ENCODE measurements around the gene PIK3C2G.

The PIK3C2G gene

GRCh38 chr12:18343708-18344107 is 82.4 kb downstream of the PIK3C2G start:
- DNase-seq (ENCODE audit: low read depth in 2 of 3, low spot score in 2 of 3), result no peak

DNA sequence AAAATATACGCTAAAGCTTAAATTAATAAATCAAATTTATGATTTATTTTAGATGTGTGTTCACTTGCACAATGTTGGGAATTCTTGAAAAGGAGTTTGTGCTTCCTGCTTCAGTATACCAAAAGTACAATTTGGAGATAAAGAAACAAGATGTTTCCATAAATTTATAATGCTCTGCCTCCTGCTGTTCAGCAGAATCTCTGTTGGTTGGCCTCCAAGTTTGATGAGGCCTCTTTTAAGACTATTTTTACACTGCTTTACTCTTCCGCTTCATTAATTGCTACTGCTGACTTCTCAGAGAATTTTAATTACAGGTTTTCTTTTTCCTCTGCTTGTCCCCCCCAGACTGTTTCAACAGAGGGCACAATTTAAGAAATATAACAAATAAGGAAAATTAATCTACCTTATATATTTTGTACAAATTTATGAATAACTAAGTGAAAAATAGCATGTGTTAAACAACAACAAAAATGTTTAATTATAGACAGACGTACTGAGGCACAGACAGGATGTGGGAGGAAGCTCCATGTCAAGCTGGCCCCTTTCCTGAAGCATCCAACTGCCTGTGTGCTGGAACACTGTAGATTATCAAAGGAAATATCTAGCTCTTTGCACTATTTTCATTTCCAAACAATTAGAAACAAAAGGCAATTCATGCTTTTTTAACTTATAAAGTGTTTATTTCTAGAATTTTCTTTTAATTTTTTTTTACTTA is 83.9 kb downstream of the PIK3C2G start:
- DNase-seq (ENCODE audit: low read depth in 2 of 3, low spot score in 2 of 3), result no peak

- DNase-seq (ENCODE audit: low read depth in 2 of 3, low spot score in 2 of 3), result no peak
These were observed 91.0 kb downstream of the PIK3C2G start for GRCh38 chr12:18352312-18352711.

DNA sequence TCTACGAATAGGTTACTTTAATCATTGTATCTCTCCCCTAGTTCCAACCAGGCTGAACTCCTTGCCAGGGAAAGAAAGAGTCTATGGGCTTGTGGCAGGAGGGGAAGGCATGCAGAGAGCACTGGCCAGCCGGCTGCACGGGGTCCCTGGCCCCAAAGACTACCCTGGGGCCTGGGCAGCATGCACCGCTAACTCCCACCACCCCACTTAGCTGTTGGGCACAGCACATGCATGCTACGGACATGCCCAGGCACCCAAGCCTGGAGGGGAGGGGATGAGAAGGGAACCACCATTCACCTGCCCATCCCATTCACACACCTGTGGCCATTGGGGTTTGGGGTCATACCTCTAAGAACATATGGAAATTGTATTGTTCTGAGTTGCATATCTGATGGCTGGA is 94.1 kb downstream of the PIK3C2G start:
- no peak for DNase-seq (ENCODE audit: low read depth in 2 of 3, low spot score in 2 of 3)

DNA sequence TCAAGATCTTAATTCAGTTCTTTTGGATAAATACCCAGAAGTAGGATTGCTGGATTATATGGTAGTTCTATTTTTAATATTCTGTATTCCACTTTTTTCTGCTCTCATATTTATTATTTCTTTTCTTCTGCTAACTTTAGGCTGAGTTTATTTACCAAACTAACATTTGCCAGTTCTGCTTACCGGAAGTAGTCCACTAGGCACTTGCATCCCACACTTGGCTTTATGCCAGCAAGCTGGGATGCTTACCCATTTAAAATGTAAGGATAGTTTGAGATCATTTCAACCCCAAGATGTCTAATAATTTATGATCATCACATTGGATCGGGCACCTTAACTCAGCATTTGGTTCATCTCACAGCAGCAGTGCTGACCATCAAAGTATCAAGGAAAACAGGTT is 96.8 kb downstream of the PIK3C2G start:
- DNase-seq (ENCODE audit: low read depth in 2 of 3, low spot score in 2 of 3), result no peak

DNA sequence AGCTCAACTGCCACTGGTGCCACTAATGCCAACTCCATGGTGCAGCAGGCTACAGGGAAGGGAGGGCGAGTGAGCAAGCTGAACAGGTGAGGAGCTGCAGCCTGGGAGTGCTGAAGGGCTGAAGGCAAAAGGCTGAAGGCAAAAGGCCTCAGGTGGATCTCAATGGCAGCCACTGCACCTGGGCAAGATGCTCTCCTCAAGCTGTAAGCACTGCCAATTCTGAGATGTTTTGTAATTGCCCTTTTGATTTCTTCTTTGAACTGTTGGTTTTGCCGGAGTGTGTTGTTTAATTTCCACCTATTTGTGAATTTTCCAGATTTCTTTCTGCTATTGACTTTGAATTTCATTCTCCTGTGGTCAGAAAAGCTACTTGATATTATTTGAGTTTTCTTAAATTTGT is 97.6 kb downstream of the PIK3C2G start:
- no peak for DNase-seq (ENCODE audit: low read depth in 2 of 3, low spot score in 2 of 3)

- no peak for DNase-seq (ENCODE audit: low read depth in 2 of 3, low spot score in 2 of 3)
These were observed 100.1 kb downstream of the PIK3C2G start for GRCh38 chr12:18361433-18361832.

GRCh38 chr12:18363321-18363720 is 102.0 kb downstream of the PIK3C2G start:
- no peak for DNase-seq (ENCODE audit: low read depth in 2 of 3, low spot score in 2 of 3)

- no peak for DNase-seq (ENCODE audit: low read depth in 2 of 3, low spot score in 2 of 3)
These were observed 107.3 kb downstream of the PIK3C2G start for GRCh38 chr12:18368594-18368993.

GRCh38 chr12:18373181-18373580 is 111.9 kb downstream of the PIK3C2G start:
- DNase-seq (ENCODE audit: low read depth in 2 of 3, low spot score in 2 of 3), result no peak

GRCh38 chr12:18375131-18375530 is 113.8 kb downstream of the PIK3C2G start:
- DNase-seq (ENCODE audit: low read depth in 2 of 3, low spot score in 2 of 3), result no peak

GRCh38 chr12:18375583-18375982 is 114.3 kb downstream of the PIK3C2G start:
- DNase-seq (ENCODE audit: low read depth in 2 of 3, low spot score in 2 of 3), result no peak

GRCh38 chr12:18382236-18382885 is 121.0 kb downstream of the PIK3C2G start:
- DNase-seq (ENCODE audit: low read depth in 2 of 3, low spot score in 2 of 3), result no peak

DNA sequence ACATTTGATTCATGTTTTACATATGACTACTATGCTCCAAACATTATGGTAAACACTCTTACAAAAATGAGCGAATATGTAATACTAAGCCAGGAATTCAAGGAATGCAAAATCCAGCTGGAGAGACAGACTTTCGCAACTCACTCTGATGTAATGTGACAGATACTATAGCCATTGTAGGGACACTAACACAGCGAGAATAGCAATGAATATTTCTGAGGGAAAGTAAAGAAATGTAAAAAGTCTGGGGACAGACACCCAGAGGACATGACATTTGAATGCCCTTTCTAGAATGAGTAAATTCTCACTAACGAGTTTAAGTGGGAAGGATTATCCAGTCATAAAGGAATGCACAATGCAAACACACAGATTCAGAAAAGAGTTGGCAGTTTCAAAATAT is 121.9 kb downstream of the PIK3C2G start:
- DNase-seq (ENCODE audit: low read depth in 2 of 3, low spot score in 2 of 3), result no peak

GRCh38 chr12:18387706-18388105 is 126.4 kb downstream of the PIK3C2G start:
- no peak for DNase-seq (ENCODE audit: low read depth in 2 of 3, low spot score in 2 of 3)

DNA sequence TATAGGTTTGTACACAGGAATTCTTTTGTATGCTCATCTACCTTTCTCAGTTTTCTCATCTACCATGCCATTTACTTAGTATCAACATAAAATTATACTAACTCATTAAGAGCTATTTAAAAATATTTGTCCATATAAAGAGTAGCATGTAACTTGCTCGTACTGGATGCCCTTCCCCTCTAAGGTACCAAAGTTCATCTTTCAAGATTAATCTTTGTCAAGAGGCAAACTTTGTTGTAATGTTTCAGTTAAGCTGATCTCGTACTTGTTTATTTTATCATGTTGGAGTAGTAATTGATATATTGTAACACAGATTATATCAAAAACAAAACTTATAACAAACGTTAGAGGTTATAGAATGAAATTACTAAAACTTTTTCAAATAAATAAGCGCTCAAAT is 128.5 kb downstream of the PIK3C2G start:
- no peak for DNase-seq (ENCODE audit: low read depth in 2 of 3, low spot score in 2 of 3)

- no peak for DNase-seq (ENCODE audit: low read depth in 2 of 3, low spot score in 2 of 3)
These were observed 129.8 kb downstream of the PIK3C2G start for GRCh38 chr12:18391151-18391550.

- no peak for DNase-seq (ENCODE audit: low read depth in 2 of 3, low spot score in 2 of 3)
These were observed 133.4 kb downstream of the PIK3C2G start for GRCh38 chr12:18394742-18395141.

DNA sequence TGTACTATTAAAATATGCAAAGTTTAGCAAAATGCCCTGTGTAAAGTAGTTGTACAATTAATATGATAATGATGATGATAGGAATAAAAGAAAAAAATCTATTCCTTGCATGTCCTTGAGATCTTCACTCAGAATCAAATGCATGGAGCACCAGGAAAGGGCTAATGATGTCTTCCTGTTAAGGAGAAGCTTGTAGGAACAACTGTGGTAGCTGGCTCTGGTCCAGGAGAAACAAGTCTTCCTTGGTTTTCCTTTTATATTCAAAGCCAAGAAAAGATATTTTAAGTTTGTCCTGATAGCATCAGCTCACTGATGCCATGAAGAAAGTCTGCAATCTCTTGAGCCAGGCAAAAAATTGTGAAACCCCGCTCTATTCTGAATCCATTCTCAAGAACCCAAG is 138.9 kb downstream of the PIK3C2G start:
- DNase-seq (ENCODE audit: low read depth in 2 of 3, low spot score in 2 of 3), result no peak

- no peak for DNase-seq (ENCODE audit: low read depth in 2 of 3, low spot score in 2 of 3)
These were observed 141.7 kb downstream of the PIK3C2G start for GRCh38 chr12:18402872-18403611.

GRCh38 chr12:18411453-18411852 is 150.1 kb downstream of the PIK3C2G start:
- no peak for DNase-seq (ENCODE audit: low read depth in 2 of 3, low spot score in 2 of 3)

DNA sequence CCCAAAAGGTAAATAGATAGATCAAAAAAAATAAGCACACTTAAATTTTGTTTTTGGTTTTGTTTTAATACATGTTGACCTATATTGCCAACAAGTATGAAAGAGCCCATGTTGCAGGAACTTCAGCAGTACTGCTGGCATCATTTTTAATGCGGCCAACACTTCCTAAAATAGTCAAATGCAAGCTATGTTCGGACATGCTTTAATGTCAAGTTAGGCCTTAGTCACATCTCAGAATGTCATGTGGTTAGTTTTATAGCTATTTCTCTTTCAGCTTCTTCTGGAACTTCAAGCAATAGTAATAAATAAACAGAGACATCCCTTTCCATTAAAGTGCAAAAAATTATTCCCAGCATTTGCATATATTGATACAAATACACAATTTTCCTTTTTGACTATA is 153.4 kb downstream of the PIK3C2G start:
- no peak for DNase-seq (ENCODE audit: low read depth in 2 of 3, low spot score in 2 of 3)

All from activated CD8-positive, alpha-beta memory T cell treated with anti-CD3 and anti-CD28 coated beads for 48 hours (primary cell).